CD14-positive monocyte (primary cell): ENCODE data around the gene EIF2B2. TPM values are rescaled to one million over a fixed set of nuclear protein-coding genes. Genes with fewer than 3 reads are reported as not detected.

Experiments
- DNase-seq, 3 donors: peaks; one replicate each; pipeline ENCODE4 v3.0.0-alpha.2; 2011 to 2022
- H2AFZ ChIP-seq: 2 replicates; pipeline ENCODE4 v1.6.0; 2012; ENCODE audit warnings: mild to moderate bottlenecking, low read depth, low read length, inconsistent platforms; ENCODE audit not compliant: insufficient read depth, poor library complexity, severe bottlenecking
- H3K27ac ChIP-seq, 2 donors: 1 replicate in 1 of 2; 2 replicates in 1 of 2; pipeline ENCODE4 v1.5.1; 2012 to 2013; ENCODE audit warnings: low read length in 2 of 2, control low read depth in 1 of 2, inconsistent platforms in 1 of 2, low read depth in 1 of 2, mild to moderate bottlenecking in 1 of 2
- H3K27me3 ChIP-seq, 2 donors: one replicate each; pipeline versions ENCODE4 v1.6.0 to v1.6.1; 2011 to 2013; ENCODE audit warnings: low read length in 2 of 2; ENCODE audit not compliant: control insufficient read depth in 2 of 2, insufficient read depth in 2 of 2
- H3K36me3 ChIP-seq, 2 donors: replicated peaks in 1 of 2; 1 replicate in 1 of 2; 2 replicates in 1 of 2; pipeline versions ENCODE4 v1.5.1 to v1.6.1; 2012 to 2013; ENCODE audit warnings: low read length in 2 of 2, control low read depth in 1 of 2, inconsistent platforms in 1 of 2, mild to moderate bottlenecking in 1 of 2; ENCODE audit not compliant: insufficient read depth in 2 of 2, control insufficient read depth in 1 of 2
- H3K4me1 ChIP-seq, 2 donors: 1 replicate in 1 of 2; 2 replicates in 1 of 2; pipeline versions ENCODE4 v1.5.1 to v1.6.1; 2012 to 2013; ENCODE audit warnings: low read length in 2 of 2, control low read depth in 1 of 2, inconsistent platforms in 1 of 2, mild to moderate bottlenecking in 1 of 2, moderate library complexity in 1 of 2; ENCODE audit not compliant: insufficient read depth in 2 of 2, control insufficient read depth in 1 of 2
- H3K4me2 ChIP-seq: replicated peaks from 2 replicates; pipeline ENCODE3; 2012; ENCODE audit warnings: low read length, moderate library complexity, mild to moderate bottlenecking; ENCODE audit not compliant: poor library complexity, severe bottlenecking; ENCODE audit errors: extremely low read depth
- H3K4me3 ChIP-seq, 3 experiments: fragments of 200-600 bp in 1 of 3; sonication (generic) in 1 of 3; replicated peaks in 1 of 3; 1 replicate in 2 of 3; 2 replicates in 1 of 3; pipeline ENCODE4 v1.5.1; 2011 to 2013; ENCODE audit warnings: low read length in 3 of 3, mild to moderate bottlenecking in 3 of 3, control low read depth in 2 of 3, low read depth in 2 of 3, inconsistent platforms in 1 of 3, moderate library complexity in 1 of 3
- H3K79me2 ChIP-seq: 2 replicates; pipeline ENCODE4 v1.6.0; 2012; ENCODE audit warnings: mild to moderate bottlenecking, control low read depth, inconsistent platforms, low read length, moderate library complexity; ENCODE audit not compliant: insufficient read depth
- H3K9ac ChIP-seq: 2 replicates; pipeline ENCODE4 v1.6.0; 2017; ENCODE audit warnings: low read length, mild to moderate bottlenecking; ENCODE audit not compliant: insufficient read depth, poor library complexity, severe bottlenecking
- H3K9me3 ChIP-seq, 2 donors: replicated peaks in 1 of 2; 1 replicate in 1 of 2; 2 replicates in 1 of 2; pipeline versions ENCODE4 v1.5.1 to v1.6.1; 2012 to 2013; ENCODE audit warnings: low read length in 2 of 2, control low read depth in 1 of 2; ENCODE audit not compliant: control insufficient read depth in 1 of 2, insufficient read depth in 1 of 2
- H4K20me1 ChIP-seq: 2 replicates; pipeline ENCODE4 v1.6.0; 2012; ENCODE audit warnings: mild to moderate bottlenecking, low read length, control low read depth, moderate library complexity; ENCODE audit not compliant: insufficient read depth
- H3K27ac Mint-ChIP-seq, 7 donors: one replicate each; pipeline ENCODE4 v1.8.0; 2020; ENCODE audit warnings: mild to moderate bottlenecking in 7 of 7, mixed read lengths in 7 of 7, moderate library complexity in 6 of 7, inconsistent platforms in 2 of 7
- H3K27me3 Mint-ChIP-seq, 3 donors: one replicate each; pipeline ENCODE4 v1.8.0; 2021 to 2022; ENCODE audit warnings: low read depth in 3 of 3, mild to moderate bottlenecking in 3 of 3, mixed read lengths in 3 of 3, moderate library complexity in 3 of 3, inconsistent platforms in 1 of 3
- H3K36me3 Mint-ChIP-seq, 2 donors: one replicate each; pipeline ENCODE4 v1.8.0; 2020; ENCODE audit warnings: mixed read lengths in 2 of 2, inconsistent platforms in 1 of 2, mild to moderate bottlenecking in 1 of 2
- H3K4me1 Mint-ChIP-seq: one replicate; pipeline ENCODE4 v1.8.0; 2020; ENCODE audit warnings: mild to moderate bottlenecking, mixed read lengths
- H3K4me3 Mint-ChIP-seq, 2 donors: one replicate each; pipeline ENCODE4 v1.8.0; 2020; ENCODE audit warnings: mild to moderate bottlenecking in 2 of 2, mixed read lengths in 2 of 2, moderate library complexity in 1 of 2
- H3K9me3 Mint-ChIP-seq, 7 donors: one replicate each; pipeline ENCODE4 v1.8.0; 2020 to 2022; ENCODE audit warnings: mixed read lengths in 7 of 7, mild to moderate bottlenecking in 6 of 7, moderate library complexity in 6 of 7, inconsistent platforms in 2 of 7
- WGBS: methylation state at CpG from one replicate; pipeline ENCODE4 v1.1.5; 2013; ENCODE audit warnings: missing lambda C conversion rate; ENCODE audit not compliant: insufficient coverage; 5-methylcytosine and 5-hydroxymethylcytosine counted together
- intact Hi-C, 2 donors: fragments of 100-400 bp; cut with micrococcal nuclease; formaldehyde crosslinking; loops; one replicate each; pipeline versions ENCODE4 v1.15.0 to v1.15.1; 2023
- polyA plus RNA-seq, 3 donors: library from polyadenylated mRNA; depleted of rRNA in 1 of 3; unstranded in 2 of 3; stranded (reverse) in 1 of 3; fragments of 300-500 nt in 2 of 3; fragments of >200 nt in 1 of 3; fragmentation: Illumina TruSeq in 2 of 3; gene quantifications; 1 replicate in 2 of 3; 2 replicates in 1 of 3; pipeline ENCODE4 v1.2.3, GENCODE V29; 2012 to 2021
- TF ChIP-seq, protein P1 (sequence below): fragments of 200-600 bp; IDR thresholded peaks from one replicate; pipeline ENCODE4 v1.8.0; 2022; ENCODE audit warnings: antibody characterized with exemption, mild to moderate bottlenecking

EIF2B2 gene
- polyA plus RNA-seq, 3 donors, result 20.8 to 26.3 (median 23.9) TPM

DNA sequence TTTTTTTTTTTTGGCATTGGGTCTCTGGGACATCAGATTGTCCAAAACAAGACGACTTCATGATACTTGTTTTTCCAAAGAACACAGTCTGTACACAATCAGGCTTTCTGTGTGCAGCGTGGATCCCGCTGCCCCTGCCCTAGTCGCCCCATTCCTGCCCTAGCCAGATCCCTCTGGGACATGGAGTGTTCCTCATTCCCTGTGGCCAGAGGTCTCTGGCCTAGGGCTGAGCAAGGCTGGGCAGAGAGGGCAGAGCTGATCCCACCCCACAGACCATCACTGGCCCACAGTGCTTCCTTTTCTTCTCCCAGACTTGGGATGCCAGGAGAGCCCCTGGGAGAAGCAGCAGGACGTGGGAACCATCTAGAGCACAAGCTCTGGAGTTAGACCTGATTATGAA, 20.9 kb upstream of the EIF2B2 start:
- H3K36me3 ChIP-seq, result no peaks in the 10 kb centered on the region
- no peaks in the 10 kb centered on the region for H3K79me2 ChIP-seq
- no peaks in the 10 kb centered on the region for H3K4me1 Mint-ChIP-seq
- H3K9me3 Mint-ChIP-seq, result no peaks in the 10 kb centered on the region
- no peaks in the 10 kb centered on the region for H3K9me3 ChIP-seq
- peaks cover 1 to 5% (median 2%) of the 10 kb centered on the region in 3 donors for H3K27me3 Mint-ChIP-seq
- H3K4me1 ChIP-seq, result no peaks in the 10 kb centered on the region
- H3K27me3 ChIP-seq, result no peaks in the 10 kb centered on the region
- no peaks in the 10 kb centered on the region for H3K36me3 Mint-ChIP-seq
- no peak overlapping the region for H3K4me2 ChIP-seq
- H3K27ac Mint-ChIP-seq, result no peak overlapping the region
- H3K4me3 ChIP-seq, result no peak overlapping the region
- intact Hi-C loops, result no loop called here
- no peak overlapping the region for H3K4me3 Mint-ChIP-seq
- H4K20me1 ChIP-seq, result no peaks in the 10 kb centered on the region
- 100% methylated on average over 3 of the region's 5 CpGs for WGBS
- no peak overlapping the region for H2AFZ ChIP-seq
- no peak overlapping the region for H3K27ac ChIP-seq
- TF ChIP-seq, protein P1, sequence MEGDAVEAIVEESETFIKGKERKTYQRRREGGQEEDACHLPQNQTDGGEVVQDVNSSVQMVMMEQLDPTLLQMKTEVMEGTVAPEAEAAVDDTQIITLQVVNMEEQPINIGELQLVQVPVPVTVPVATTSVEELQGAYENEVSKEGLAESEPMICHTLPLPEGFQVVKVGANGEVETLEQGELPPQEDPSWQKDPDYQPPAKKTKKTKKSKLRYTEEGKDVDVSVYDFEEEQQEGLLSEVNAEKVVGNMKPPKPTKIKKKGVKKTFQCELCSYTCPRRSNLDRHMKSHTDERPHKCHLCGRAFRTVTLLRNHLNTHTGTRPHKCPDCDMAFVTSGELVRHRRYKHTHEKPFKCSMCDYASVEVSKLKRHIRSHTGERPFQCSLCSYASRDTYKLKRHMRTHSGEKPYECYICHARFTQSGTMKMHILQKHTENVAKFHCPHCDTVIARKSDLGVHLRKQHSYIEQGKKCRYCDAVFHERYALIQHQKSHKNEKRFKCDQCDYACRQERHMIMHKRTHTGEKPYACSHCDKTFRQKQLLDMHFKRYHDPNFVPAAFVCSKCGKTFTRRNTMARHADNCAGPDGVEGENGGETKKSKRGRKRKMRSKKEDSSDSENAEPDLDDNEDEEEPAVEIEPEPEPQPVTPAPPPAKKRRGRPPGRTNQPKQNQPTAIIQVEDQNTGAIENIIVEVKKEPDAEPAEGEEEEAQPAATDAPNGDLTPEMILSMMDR, result no peak
- no peak overlapping the region for H3K9ac ChIP-seq
- DNase-seq, result no peak

DNA sequence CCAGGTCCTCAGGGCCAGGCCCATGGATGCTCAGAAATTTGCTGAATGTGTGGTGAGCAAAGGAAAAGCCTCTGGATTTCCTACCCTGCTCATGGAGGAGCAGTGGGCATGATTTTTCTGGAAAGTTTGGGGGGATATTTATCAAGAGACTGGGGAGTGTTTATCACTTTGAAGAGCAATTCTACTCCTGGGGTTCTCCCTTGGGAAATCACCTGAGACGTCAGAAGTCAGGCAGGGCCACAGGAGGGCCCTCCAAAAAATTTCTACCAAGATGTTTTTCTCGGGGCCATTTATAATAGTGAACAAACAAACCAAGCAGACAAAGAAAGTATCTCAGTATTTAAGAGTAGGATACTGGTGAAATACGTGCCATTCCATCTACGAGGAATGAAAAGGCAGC, 20.1 kb upstream of the EIF2B2 start:
- no peak overlapping the region for H3K27ac Mint-ChIP-seq
- no peak for DNase-seq
- no CpG with 5 or more reads among the region's 4 CpGs for WGBS
- TF ChIP-seq, protein P1, result no peak
- no peak overlapping the region for H3K4me3 Mint-ChIP-seq
- peaks cover 2 to 5% (median 3%) of the 10 kb centered on the region in 3 donors for H3K27me3 Mint-ChIP-seq
- no peak overlapping the region for H2AFZ ChIP-seq
- H3K4me1 Mint-ChIP-seq, result no peaks in the 10 kb centered on the region
- H3K9me3 ChIP-seq, result no peaks in the 10 kb centered on the region
- H3K27me3 ChIP-seq, result no peaks in the 10 kb centered on the region
- H3K79me2 ChIP-seq, result no peaks in the 10 kb centered on the region
- H3K36me3 ChIP-seq, result no peaks in the 10 kb centered on the region
- no peak overlapping the region for H3K27ac ChIP-seq
- H3K4me2 ChIP-seq, result no peak overlapping the region
- H3K9me3 Mint-ChIP-seq, result no peaks in the 10 kb centered on the region
- H3K4me1 ChIP-seq, result no peaks in the 10 kb centered on the region
- H3K36me3 Mint-ChIP-seq, result no peaks in the 10 kb centered on the region
- no peak overlapping the region for H3K4me3 ChIP-seq
- intact Hi-C loops, result no loop called here
- H3K9ac ChIP-seq, result no peak overlapping the region
- H4K20me1 ChIP-seq, result no peaks in the 10 kb centered on the region
